ENCODE data around the gene NEU2. TPM values are rescaled to one million over a fixed set of nuclear protein-coding genes. Genes with fewer than 3 reads are reported as not detected.

Gene NEU2
- total and polyA plus RNA-seq, 2 of the 13 experiments (the other 11 are each of a cell fraction or from before 2014, with no cell fraction given), result not detected

- no peak for TF ChIP-seq ZNF646 (CRISPR knock-in tag; IDR thresholded peaks at IDR 0.05)
- TF ChIP-seq MLX (CRISPR knock-in tag; IDR thresholded peaks at IDR 0.05), result no peak
- TF ChIP-seq RFX3 (CRISPR knock-in tag; IDR thresholded peaks at IDR 0.05), result no peak
- no peak for TF ChIP-seq ZBED4 (CRISPR knock-in tag; IDR thresholded peaks at IDR 0.05; ENCODE audit: borderline replicate concordance)
- peak; percentile 17; the same call in 1 of the 2 replicates for TF ChIP-seq ZNF709 (CRISPR knock-in tag; IDR thresholded peaks at IDR 0.05)
- TF ChIP-seq MAF1 (CRISPR knock-in tag; IDR thresholded peaks at IDR 0.05; ENCODE audit: borderline replicate concordance), result no peak
- no peak for TF ChIP-seq KMT2B (CRISPR knock-in tag; IDR thresholded peaks at IDR 0.05)
- TF ChIP-seq IKZF5 (CRISPR knock-in tag; IDR thresholded peaks at IDR 0.05), result peak; percentile 13; the same call in 1 of the 2 replicates
- 0 out of 2 replicates have a peak, but pooled peaks have one; percentile 37 for TF ChIP-seq SMAD9 (CRISPR knock-in tag; IDR thresholded peaks at IDR 0.05)
- TF ChIP-seq KLF16 (CRISPR knock-in tag; IDR thresholded peaks at IDR 0.05), result no peak
- no peak for TF ChIP-seq ZNF510 (CRISPR knock-in tag; IDR thresholded peaks at IDR 0.05; ENCODE audit: low read depth)
- no peak for TF ChIP-seq KAT8 (CRISPR knock-in tag; IDR thresholded peaks at IDR 0.05)
- no peak for TF ChIP-seq EED (CRISPR knock-in tag; IDR thresholded peaks at IDR 0.05)
- TF ChIP-seq SYNCRIP (IDR thresholded peaks at IDR 0.05; ENCODE audit: insufficient read depth, low read depth, low read length), result no peak
- no peak for TF ChIP-seq MAFK (conservative IDR thresholded peaks at IDR 0.05 in 1 of 2, IDR thresholded peaks at IDR 0.05 in 1 of 2; ENCODE audit: low read length in 2 of 2)
- TF ChIP-seq KLF11 (CRISPR knock-in tag; IDR thresholded peaks at IDR 0.05), result no peak
- TF ChIP-seq EEA1 (CRISPR knock-in tag; IDR thresholded peaks at IDR 0.05; ENCODE audit: borderline replicate concordance), result no peak
- no peak for TF ChIP-seq MIXL1 (CRISPR knock-in tag; IDR thresholded peaks at IDR 0.05)
Measured at GRCh38 chr2:233060501-233060979, 28.1 kb downstream of the NEU2 start (continued).

All from HepG2 (cell line).